Vagina (tissue), 2 donors: ENCODE results near the gene AGT. TPM values are rescaled to one million over a fixed set of nuclear protein-coding genes. Genes with fewer than 3 reads are reported as not detected.

ENCODE experiments used
- DNase-seq, 2 donors: peaks; one replicate each; pipeline ENCODE4 v3.0.0-alpha.2; 2017; ENCODE audit errors: extremely low spot score in 2 of 2
- H3K27ac ChIP-seq: fragments of 200-600 bp; sonication (generic); one replicate; pipeline ENCODE4 v1.5.1; 2019
- H3K27me3 ChIP-seq: fragments of 200-600 bp; sonication (generic); one replicate; pipeline ENCODE4 v1.5.1; 2019
- H3K36me3 ChIP-seq, 2 donors: fragments of 200-600 bp; sonication (generic); one replicate each; pipeline ENCODE4 v1.5.1; 2017 to 2019
- H3K4me1 ChIP-seq: fragments of 200-600 bp; sonication (generic); one replicate; pipeline ENCODE4 v1.5.1; 2019
- H3K4me3 ChIP-seq, 2 donors: fragments of 200-600 bp; sonication (generic); 1 replicate in 1 of 2; 2 replicates in 1 of 2; pipeline ENCODE4 v1.5.1; 2016 to 2019
- H3K9me3 ChIP-seq: fragments of 200-600 bp; sonication (generic); one replicate; pipeline ENCODE4 v1.5.1; 2019
- CTCF ChIP-seq, 3 experiments: fragments of 450-650 bp in 2 of 3; fragments of 200-600 bp in 1 of 3; sonication (generic) in 1 of 3; IDR thresholded peaks; one replicate each; pipeline ENCODE4 v1.5.1; 2017 to 2019; ENCODE audit warnings: antibody characterized with exemption in 3 of 3, mild to moderate bottlenecking in 2 of 3, moderate library complexity in 2 of 3
- POLR2A ChIP-seq, 2 donors: fragments of 450-650 bp; IDR thresholded peaks; one replicate each; pipeline ENCODE4 v1.6.1; 2017; ENCODE audit warnings: antibody characterized with exemption in 2 of 2, mild to moderate bottlenecking in 2 of 2, moderate library complexity in 2 of 2
- POLR2AphosphoS5 ChIP-seq, 2 donors: sonication (generic); formaldehyde crosslinking; IDR thresholded peaks; one replicate each; pipeline ENCODE4 v1.9.0; 2017; ENCODE audit warnings: antibody characterized with exemption in 2 of 2, mild to moderate bottlenecking in 2 of 2, low read depth in 1 of 2; ENCODE audit not compliant: insufficient read depth in 1 of 2
- intact Hi-C: fragments of 100-400 bp; cut with DNase I; formaldehyde crosslinking; loops from one replicate; pipeline ENCODE4 v1.15.1; 2023
- total RNA-seq: library from RNA; depleted of rRNA; stranded (reverse); fragments of >200 nt; gene quantifications from one replicate; pipeline ENCODE4 v1.2.3, GENCODE V29; 2016

The AGT gene
- total RNA-seq, 1 donor from 2014 or later = 9.6 TPM

- no peak for DNase-seq
- no peaks in the 10 kb centered on the region for H3K4me1 ChIP-seq
- H3K9me3 ChIP-seq = no peaks in the 10 kb centered on the region
- TF ChIP-seq POLR2A (IDR thresholded peaks at IDR 0.05) = no peak
- TF ChIP-seq CTCF (IDR thresholded peaks at IDR 0.05) = no peak
- no peak for TF ChIP-seq POLR2AphosphoS5 (IDR thresholded peaks at IDR 0.05; ENCODE audit: insufficient read depth in 1 of 2, low read depth in 1 of 2)
- no peak overlapping the region for H3K27ac ChIP-seq
- no peaks in the 10 kb centered on the region for H3K36me3 ChIP-seq
- no peak overlapping the region for H3K4me3 ChIP-seq
- H3K27me3 ChIP-seq = no peaks in the 10 kb centered on the region
- intact Hi-C loops = no loop called here
Measured at GRCh38 chr1:230750986-230751625, 37.2 kb upstream of the AGT start.

- no peak for DNase-seq
- Histone ChIP-seq H3K27ac (no peak overlapping the region), H3K27me3 (no peaks in the 10 kb centered on the region), H3K4me1 (no peaks in the 10 kb centered on the region), H3K9me3 (no peaks in the 10 kb centered on the region), H3K36me3 (no peaks in the 10 kb centered on the region), H3K4me3 (no peak overlapping the region)
- intact Hi-C loops = no loop called here
- no peak for TF ChIP-seq CTCF (IDR thresholded peaks at IDR 0.05)
- TF ChIP-seq POLR2AphosphoS5 (IDR thresholded peaks at IDR 0.05; ENCODE audit: insufficient read depth in 1 of 2, low read depth in 1 of 2) = no peak
- no peak for TF ChIP-seq POLR2A (IDR thresholded peaks at IDR 0.05)
Measured at GRCh38 chr1:230750576-230750975, 36.7 kb upstream of the AGT start.

GRCh38 chr1:230749635-230750034 lies 35.7 kb upstream of the AGT start:
- TF ChIP-seq CTCF (IDR thresholded peaks at IDR 0.05) = no peak
- TF ChIP-seq POLR2A (IDR thresholded peaks at IDR 0.05) = no peak
- TF ChIP-seq POLR2AphosphoS5 (IDR thresholded peaks at IDR 0.05; ENCODE audit: insufficient read depth in 1 of 2, low read depth in 1 of 2) = no peak
- H3K27ac ChIP-seq = no peak overlapping the region
- H3K9me3 ChIP-seq = no peaks in the 10 kb centered on the region
- H3K27me3 ChIP-seq = no peaks in the 10 kb centered on the region
- H3K36me3 ChIP-seq = no peaks in the 10 kb centered on the region
- no peak overlapping the region for H3K4me3 ChIP-seq
- no peaks in the 10 kb centered on the region for H3K4me1 ChIP-seq
- DNase-seq = no peak
- intact Hi-C loops = loop anchor here (5.0 kb wide), 1 partner anchor 1998 kb away; no protein-coding TSS in a partner anchor

- H3K4me3 ChIP-seq = no peak overlapping the region
- no peak for DNase-seq
- no peaks in the 10 kb centered on the region for H3K4me1 ChIP-seq
- intact Hi-C loops = loop anchor here (5.0 kb wide), 1 partner anchor 1998 kb away; no protein-coding TSS in a partner anchor
- H3K27ac ChIP-seq = no peak overlapping the region
- H3K27me3 ChIP-seq = no peaks in the 10 kb centered on the region
- TF ChIP-seq CTCF (IDR thresholded peaks at IDR 0.05) (no peak), POLR2A (IDR thresholded peaks at IDR 0.05) (no peak), POLR2AphosphoS5 (IDR thresholded peaks at IDR 0.05; ENCODE audit: insufficient read depth in 1 of 2, low read depth in 1 of 2) (no peak)
- H3K36me3 ChIP-seq = no peaks in the 10 kb centered on the region
- H3K9me3 ChIP-seq = no peaks in the 10 kb centered on the region
Measured at GRCh38 chr1:230749150-230749549, 35.2 kb upstream of the AGT start.
